B cell (primary cell): ENCODE measurements around the gene SRP14. TPM values are rescaled to one million over a fixed set of nuclear protein-coding genes. Genes with fewer than 3 reads are reported as not detected.
"Not testable (repeated sequence)": the region's sequence is repeated elsewhere in the genome, so short reads cannot be mapped to it uniquely, and the experiment has no call there.

Experiments used
- ATAC-seq: fragments of 200-7000 bp; cut with Tn5 transposase; one replicate; pipeline ENCODE4 v1.10.0; 2021; ENCODE audit warnings: low read depth, mild to moderate bottlenecking, moderate number of reproducible peaks, moderate library complexity
- CTCF ChIA-PET: fragments of 350-600 bp; sonication (Branson Sonifier 250); formaldehyde crosslinking; loops from one replicate; lab custom pipeline; 2021; ENCODE audit warnings: antibody characterized with exemption, inconsistent platforms; lab: Charles Lee
- POLR2A ChIA-PET: fragments of 350-600 bp; sonication (Branson Sonifier 250); formaldehyde crosslinking; loops from one replicate; lab custom pipeline; 2021; ENCODE audit warnings: antibody characterized with exemption; lab: Charles Lee
- DNase-seq: peaks from one replicate; pipeline ENCODE4 v3.0.0; 2013
- H2AFZ ChIP-seq: 2 replicates; pipeline ENCODE4 v1.6.1; 2012; ENCODE audit warnings: mild to moderate bottlenecking, low read depth, low read length; ENCODE audit not compliant: insufficient read depth, poor library complexity, severe bottlenecking
- H3K27ac ChIP-seq, 2 donors: 1 replicate in 1 of 2; 2 replicates in 1 of 2; pipeline ENCODE4 v1.5.1; 2012 to 2013; ENCODE audit warnings: low read length in 2 of 2, mild to moderate bottlenecking in 2 of 2, moderate library complexity in 1 of 2
- H3K27me3 ChIP-seq, 4 experiments: fragments of 200-600 bp in 1 of 4; sonication (generic) in 1 of 4; replicated peaks in 1 of 4; 1 replicate in 2 of 4; 2 replicates in 2 of 4; pipeline versions ENCODE4 v1.6.1 to v1.7.0; 2013 to 2016; ENCODE audit warnings: low read length in 3 of 4, mild to moderate bottlenecking in 2 of 4, mixed read lengths in 1 of 4, moderate library complexity in 1 of 4; ENCODE audit not compliant: insufficient read depth in 4 of 4, control insufficient read depth in 3 of 4; ENCODE audit errors: control extremely low read depth in 1 of 4
- H3K36me3 ChIP-seq, 2 experiments: replicated peaks in 1 of 2; 1 replicate in 1 of 2; 2 replicates in 1 of 2; pipeline versions ENCODE4 v1.6.1 to v1.7.1; 2013; ENCODE audit warnings: low read length in 1 of 2; ENCODE audit not compliant: insufficient read depth in 2 of 2, control insufficient read depth in 1 of 2; ENCODE audit errors: control extremely low read depth in 1 of 2, extremely low read depth in 1 of 2
- H3K4me1 ChIP-seq, 2 donors: fragments of 200-600 bp in 1 of 2; sonication (generic) in 1 of 2; 1 replicate in 1 of 2; 2 replicates in 1 of 2; pipeline versions ENCODE4 v1.5.1 to v1.6.1; 2013 to 2017; ENCODE audit warnings: low read length in 2 of 2; ENCODE audit not compliant: control insufficient read depth in 2 of 2, insufficient read depth in 2 of 2
- H3K4me2 ChIP-seq: replicated peaks from 2 replicates; pipeline ENCODE3; 2012; ENCODE audit warnings: mild to moderate bottlenecking, low read depth, low read length; ENCODE audit not compliant: poor library complexity, severe bottlenecking
- H3K4me3 ChIP-seq, 5 experiments: fragments of 200-600 bp in 1 of 5; sonication (generic) in 1 of 5; 1 replicate in 3 of 5; 2 replicates in 2 of 5; pipeline versions ENCODE4 v1.5.1 to v1.7.0; 2011 to 2016; ENCODE audit warnings: low read length in 4 of 5, mild to moderate bottlenecking in 4 of 5, low read depth in 2 of 5, control low read depth in 1 of 5, moderate library complexity in 1 of 5; ENCODE audit not compliant: insufficient read depth in 1 of 5; ENCODE audit errors: control extremely low read depth in 1 of 5, extremely low read depth in 1 of 5
- H3K79me2 ChIP-seq: fragments of 200-600 bp; sonication (generic); one replicate; pipeline ENCODE4 v1.6.0; 2016; ENCODE audit warnings: low read length; ENCODE audit not compliant: control insufficient read depth, insufficient read depth
- H3K9ac ChIP-seq: fragments of 200-600 bp; sonication (generic); 2 replicates; pipeline ENCODE4 v1.6.1; 2017; ENCODE audit warnings: mild to moderate bottlenecking, low read length, moderate library complexity
- H3K9me3 ChIP-seq, 3 donors: one replicate each; pipeline versions ENCODE4 v1.6.1 to v1.7.1; 2013; ENCODE audit warnings: low read length in 2 of 3; ENCODE audit not compliant: control insufficient read depth in 2 of 3, insufficient read depth in 1 of 3; ENCODE audit errors: control extremely low read depth in 1 of 3
- H4K20me1 ChIP-seq: 2 replicates; pipeline ENCODE4 v1.6.0; 2012; ENCODE audit warnings: mild to moderate bottlenecking, low read length; ENCODE audit not compliant: insufficient read depth, control insufficient read depth, poor library complexity, severe bottlenecking
- H3K27ac Mint-ChIP-seq: one replicate; pipeline ENCODE4 v1.8.0; 2021; ENCODE audit warnings: mixed read lengths
- H3K27me3 Mint-ChIP-seq: one replicate; pipeline ENCODE4 v1.8.0; 2021; ENCODE audit warnings: mixed read lengths
- H3K4me1 Mint-ChIP-seq: one replicate; pipeline ENCODE4 v1.8.0; 2021; ENCODE audit warnings: mixed read lengths
- H3K4me3 Mint-ChIP-seq: one replicate; pipeline ENCODE4 v1.8.0; 2021; ENCODE audit warnings: mixed read lengths
- H3K9me3 Mint-ChIP-seq: one replicate; pipeline ENCODE4 v1.8.0; 2022; ENCODE audit warnings: mixed read lengths; ENCODE audit not compliant: insufficient read depth
- CTCF ChIP-seq: fragments of 200-600 bp; IDR thresholded peaks from one replicate; pipeline ENCODE4 v1.8.0; 2022; ENCODE audit warnings: antibody characterized with exemption, mild to moderate bottlenecking
- EZH2 ChIP-seq: IDR thresholded peaks from 2 replicates; pipeline ENCODE4 v1.6.1; 2012; ENCODE audit warnings: borderline replicate concordance, low read depth, mild to moderate bottlenecking, moderate library complexity, low read length; ENCODE audit not compliant: insufficient read depth, poor library complexity, severe bottlenecking
- WGBS: methylation state at CpG from one replicate; pipeline ENCODE4 v1.1.5; 2013; ENCODE audit warnings: missing lambda C conversion rate; ENCODE audit not compliant: insufficient coverage; 5-methylcytosine and 5-hydroxymethylcytosine counted together
- intact Hi-C: fragments of 100-400 bp; cut with micrococcal nuclease; formaldehyde crosslinking; loops from one replicate; pipeline ENCODE4 v1.10.0; 2022
- polyA plus RNA-seq: library from polyadenylated mRNA; depleted of rRNA; stranded (reverse); fragments of >200 nt; gene quantifications from 2 replicates; pipeline ENCODE4 v1.2.3, GENCODE V29; 2012
- total RNA-seq, 2 donors: library from RNA; stranded (reverse); fragments of 120-200 nt in 1 of 2; gene quantifications; 1 replicate in 1 of 2; 2 replicates in 1 of 2; pipeline versions ENCODE4 v1.2.3 to v1.2.4, GENCODE V29; 2013 to 2022

SRP14 gene
- total and polyA plus RNA-seq, 2 donors (not counting 1 experiment from before 2014, with no cell fraction given): 120 to 131 TPM

- Mint-ChIP-seq H3K9me3 (peaks cover 16% of the 10 kb centered on the region), H3K27me3 (no peaks in the 10 kb centered on the region), H3K27ac (no peak overlapping the region), H3K4me3 (no peak overlapping the region), H3K4me1 (no peaks in the 10 kb centered on the region)
- peaks cover 0 to 15% (median 13%) of the 10 kb centered on the region in 3 donors for H3K9me3 ChIP-seq
- H3K36me3 ChIP-seq: peaks cover 7 to 20% of the 10 kb centered on the region in 2 experiments
- no peaks in the 10 kb centered on the region for H3K4me1 ChIP-seq
- H3K79me2 ChIP-seq: no peaks in the 10 kb centered on the region
- no peaks in the 10 kb centered on the region for H3K27me3 ChIP-seq
- TF ChIP-seq CTCF (no peak), EZH2 (no peak)
- H3K4me3 ChIP-seq: no peak overlapping the region
- H3K27ac ChIP-seq: no peak overlapping the region
- no peak overlapping the region for H2AFZ ChIP-seq
- no peak overlapping the region for H3K4me2 ChIP-seq
- ChIA-PET POLR2A (no interaction called here), CTCF (interaction anchor here (1.5 kb wide), 1 partner anchor 258 kb away, joined by 4 read pairs; no protein-coding TSS in a partner anchor)
- intact Hi-C loops: no loop called here
- no peaks in the 10 kb centered on the region for H4K20me1 ChIP-seq
- H3K9ac ChIP-seq: no peak overlapping the region
- 100% methylated on average over 3 of the region's 4 CpGs for WGBS
- ATAC-seq (no peak), DNase-seq (no peak)
These were observed 22.6 kb downstream of the SRP14 start for GRCh38 chr15:40016224-40016865.

- Histone ChIP-seq H3K36me3 (peaks cover 4 to 10% of the 10 kb centered on the region in 2 experiments), H3K79me2 (no peaks in the 10 kb centered on the region), H3K9ac (no peak overlapping the region), H3K4me1 (no peaks in the 10 kb centered on the region), H2AFZ (no peak overlapping the region), H3K4me2 (no peak overlapping the region), H3K27ac (no peak overlapping the region), H3K9me3 (peaks cover 0 to 15% (median 13%) of the 10 kb centered on the region in 3 donors), H3K27me3 (no peaks in the 10 kb centered on the region), H3K4me3 (no peak overlapping the region), H4K20me1 (no peaks in the 10 kb centered on the region)
- ATAC-seq (no peak), DNase-seq (no peak)
- intact Hi-C loops: no loop called here
- H3K4me1 Mint-ChIP-seq: no peaks in the 10 kb centered on the region
- ChIA-PET POLR2A (no interaction called here), CTCF (no interaction called here)
- no peak overlapping the region for H3K27ac Mint-ChIP-seq
- TF ChIP-seq CTCF: no peak
- no peak for TF ChIP-seq EZH2
- peaks cover 16% of the 10 kb centered on the region for H3K9me3 Mint-ChIP-seq
- H3K27me3 Mint-ChIP-seq: no peaks in the 10 kb centered on the region
- 100% methylated on average over 2 of the region's 3 CpGs for WGBS
- H3K4me3 Mint-ChIP-seq: no peak overlapping the region
These were observed 24.6 kb downstream of the SRP14 start for GRCh38 chr15:40014390-40014789.

GRCh38 chr15:40013372-40013771 lies 25.6 kb downstream of the SRP14 start:
- H3K9ac ChIP-seq, H4K20me1 ChIP-seq, H3K36me3 ChIP-seq, intact Hi-C loops, H3K27me3 ChIP-seq, H3K79me2 ChIP-seq, H3K4me1 Mint-ChIP-seq, DNase-seq, H3K27ac Mint-ChIP-seq, H3K4me2 ChIP-seq, H3K4me3 Mint-ChIP-seq, ATAC-seq, POLR2A ChIA-PET, H3K4me3 ChIP-seq, H2AFZ ChIP-seq, H3K27ac ChIP-seq, H3K4me1 ChIP-seq, H3K27me3 Mint-ChIP-seq, CTCF ChIA-PET: not testable (repeated sequence)
- peaks cover 0 to 15% (median 13%) of the 10 kb centered on the region in 3 donors for H3K9me3 ChIP-seq
- H3K9me3 Mint-ChIP-seq: peaks cover 16% of the 10 kb centered on the region
- WGBS: 100% methylated on average over 1 of the region's 6 CpGs
